ENCODE data around the gene NOL4L.

NOL4L gene

DNA sequence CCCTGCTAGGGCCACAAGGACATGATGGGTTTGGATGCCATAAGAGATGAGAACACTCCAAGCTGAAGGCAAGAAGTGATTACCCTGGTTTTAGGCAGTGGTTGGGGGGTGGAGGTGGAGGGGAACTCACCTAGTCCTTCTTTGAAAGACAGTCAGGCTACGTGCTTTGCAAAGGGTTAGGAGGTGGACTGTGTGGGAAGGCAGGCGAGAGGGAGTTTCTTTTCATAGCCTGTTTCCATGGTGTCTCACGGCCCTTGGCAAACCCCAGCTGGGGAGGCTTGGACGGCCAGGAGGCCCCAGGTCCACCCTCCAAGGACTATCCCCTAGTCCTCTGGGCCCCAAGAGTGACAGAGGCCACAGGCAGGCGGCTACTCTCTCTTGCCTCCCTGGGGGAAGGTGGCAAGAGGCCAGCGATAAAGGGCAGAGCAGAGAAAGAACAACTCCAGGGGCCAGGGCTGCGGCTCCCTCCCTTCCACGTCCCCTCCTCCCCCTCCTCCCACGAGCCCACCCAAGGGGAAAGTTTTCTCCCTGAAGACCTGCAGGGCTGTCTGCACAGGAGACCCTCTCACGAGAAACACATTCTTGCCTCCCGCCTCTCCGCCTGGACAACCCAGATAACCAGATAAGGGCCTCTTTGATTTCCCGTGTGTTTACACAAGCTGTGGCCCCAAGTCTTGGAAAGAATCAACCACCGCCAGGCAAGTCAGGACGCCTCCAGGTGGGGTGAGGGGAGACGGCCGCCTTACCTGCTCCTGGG lies 74.4 kb downstream of the NOL4L start:
- ATAC-seq: peak; percentile 13; the same call in 1 of the 3 replicates
- TF ChIP-seq RARB (CRISPR knock-in tag; IDR thresholded peaks at IDR 0.05): no peak
- no peak for TF ChIP-seq BACH2 (CRISPR knock-in tag; IDR thresholded peaks at IDR 0.05; ENCODE audit: borderline replicate concordance)
- TF ChIP-seq TOX (CRISPR knock-in tag; IDR thresholded peaks at IDR 0.05; ENCODE audit: borderline replicate concordance): no peak
- TF ChIP-seq, protein P1, sequence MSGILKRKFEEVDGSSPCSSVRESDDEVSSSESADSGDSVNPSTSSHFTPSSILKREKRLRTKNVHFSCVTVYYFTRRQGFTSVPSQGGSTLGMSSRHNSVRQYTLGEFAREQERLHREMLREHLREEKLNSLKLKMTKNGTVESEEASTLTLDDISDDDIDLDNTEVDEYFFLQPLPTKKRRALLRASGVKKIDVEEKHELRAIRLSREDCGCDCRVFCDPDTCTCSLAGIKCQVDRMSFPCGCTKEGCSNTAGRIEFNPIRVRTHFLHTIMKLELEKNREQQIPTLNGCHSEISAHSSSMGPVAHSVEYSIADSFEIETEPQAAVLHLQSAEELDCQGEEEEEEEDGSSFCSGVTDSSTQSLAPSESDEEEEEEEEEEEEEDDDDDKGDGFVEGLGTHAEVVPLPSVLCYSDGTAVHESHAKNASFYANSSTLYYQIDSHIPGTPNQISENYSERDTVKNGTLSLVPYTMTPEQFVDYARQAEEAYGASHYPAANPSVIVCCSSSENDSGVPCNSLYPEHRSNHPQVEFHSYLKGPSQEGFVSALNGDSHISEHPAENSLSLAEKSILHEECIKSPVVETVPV (CRISPR knock-in tag; IDR thresholded peaks at IDR 0.05): no peak

DNA sequence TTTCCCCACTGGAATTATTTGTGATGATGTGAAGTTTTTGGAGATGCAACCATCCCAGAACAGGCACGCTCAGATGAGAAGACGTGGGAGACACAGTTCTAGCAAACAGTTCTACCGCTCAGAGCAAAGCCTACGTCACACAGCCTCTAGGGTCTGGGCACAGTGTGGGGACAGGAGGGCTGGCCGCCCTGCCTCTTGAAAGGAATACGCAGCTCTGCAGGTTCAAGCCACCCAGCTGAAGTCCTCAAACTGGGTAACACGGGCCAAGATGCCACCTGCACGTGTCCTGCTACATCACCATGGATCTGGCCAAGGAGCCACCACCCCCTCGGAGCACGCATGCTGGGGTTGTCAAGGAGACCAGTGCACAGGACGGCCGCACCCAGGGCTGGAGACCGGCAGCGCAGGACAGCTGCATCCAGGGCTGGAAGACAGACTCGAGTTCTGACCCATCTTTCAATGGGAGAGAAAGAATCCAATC lies 75.0 kb downstream of the NOL4L start:
- ATAC-seq: no peak

DNA sequence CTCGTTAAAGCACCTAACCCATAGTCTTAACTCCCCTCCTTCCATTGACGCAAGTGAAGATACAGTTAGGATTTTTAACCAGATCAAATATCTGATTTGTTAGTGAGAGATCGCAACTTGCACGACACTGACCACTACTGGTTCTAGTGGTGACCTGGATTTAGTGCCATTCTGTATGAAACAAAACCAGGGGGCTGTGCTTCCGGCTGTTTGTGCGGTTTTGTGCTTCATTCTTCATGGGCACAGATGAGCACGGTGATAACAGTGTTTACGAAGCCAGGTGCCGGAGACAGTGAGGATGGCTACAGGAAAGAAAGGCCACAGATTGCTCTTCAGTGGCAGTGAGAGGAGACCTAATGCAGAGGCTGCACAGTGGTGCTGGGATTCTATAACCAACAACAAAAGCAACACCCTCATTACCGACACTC lies 75.5 kb downstream of the NOL4L start:
- TF ChIP-seq, protein P2, sequence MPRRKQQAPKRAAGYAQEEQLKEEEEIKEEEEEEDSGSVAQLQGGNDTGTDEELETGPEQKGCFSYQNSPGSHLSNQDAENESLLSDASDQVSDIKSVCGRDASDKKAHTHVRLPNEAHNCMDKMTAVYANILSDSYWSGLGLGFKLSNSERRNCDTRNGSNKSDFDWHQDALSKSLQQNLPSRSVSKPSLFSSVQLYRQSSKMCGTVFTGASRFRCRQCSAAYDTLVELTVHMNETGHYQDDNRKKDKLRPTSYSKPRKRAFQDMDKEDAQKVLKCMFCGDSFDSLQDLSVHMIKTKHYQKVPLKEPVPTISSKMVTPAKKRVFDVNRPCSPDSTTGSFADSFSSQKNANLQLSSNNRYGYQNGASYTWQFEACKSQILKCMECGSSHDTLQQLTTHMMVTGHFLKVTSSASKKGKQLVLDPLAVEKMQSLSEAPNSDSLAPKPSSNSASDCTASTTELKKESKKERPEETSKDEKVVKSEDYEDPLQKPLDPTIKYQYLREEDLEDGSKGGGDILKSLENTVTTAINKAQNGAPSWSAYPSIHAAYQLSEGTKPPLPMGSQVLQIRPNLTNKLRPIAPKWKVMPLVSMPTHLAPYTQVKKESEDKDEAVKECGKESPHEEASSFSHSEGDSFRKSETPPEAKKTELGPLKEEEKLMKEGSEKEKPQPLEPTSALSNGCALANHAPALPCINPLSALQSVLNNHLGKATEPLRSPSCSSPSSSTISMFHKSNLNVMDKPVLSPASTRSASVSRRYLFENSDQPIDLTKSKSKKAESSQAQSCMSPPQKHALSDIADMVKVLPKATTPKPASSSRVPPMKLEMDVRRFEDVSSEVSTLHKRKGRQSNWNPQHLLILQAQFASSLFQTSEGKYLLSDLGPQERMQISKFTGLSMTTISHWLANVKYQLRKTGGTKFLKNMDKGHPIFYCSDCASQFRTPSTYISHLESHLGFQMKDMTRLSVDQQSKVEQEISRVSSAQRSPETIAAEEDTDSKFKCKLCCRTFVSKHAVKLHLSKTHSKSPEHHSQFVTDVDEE (CRISPR knock-in tag; IDR thresholded peaks at IDR 0.05): peak; percentile 63; the same call in 1 of the 2 replicates
- peak; percentile 15; the same call in 1 of the 2 replicates for TF ChIP-seq TCF4 (CRISPR knock-in tag; IDR thresholded peaks at IDR 0.05; ENCODE audit: borderline replicate concordance)
- no peak for TF ChIP-seq OSR1 (CRISPR knock-in tag; IDR thresholded peaks at IDR 0.05)
- peak; percentile 91 for ATAC-seq

More for the DNA sequence above, 75.0 kb downstream of the NOL4L start:
- TF ChIP-seq ESRRG (CRISPR knock-in tag; IDR thresholded peaks at IDR 0.05) (no peak), ISL1 (CRISPR knock-in tag; IDR thresholded peaks at IDR 0.05) (no peak)

DNA sequence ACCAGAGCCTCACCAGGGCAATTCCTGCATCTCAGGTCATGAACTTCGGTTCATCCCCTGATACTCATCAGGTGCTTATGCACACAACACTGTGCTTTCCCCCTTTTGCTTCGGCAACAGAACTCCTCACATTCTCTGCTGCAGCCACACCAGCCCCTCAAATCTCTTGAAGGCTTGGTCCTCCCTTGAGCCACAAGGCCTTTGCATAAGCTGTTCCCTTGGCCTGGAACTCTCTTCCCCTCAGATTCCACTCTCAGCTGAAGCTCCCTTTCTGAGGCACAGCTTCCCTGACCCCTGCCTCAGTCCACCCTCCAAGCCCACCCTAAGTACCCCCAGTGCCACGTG lies 76.4 kb downstream of the NOL4L start:
- TF ChIP-seq CSDC2 (CRISPR knock-in tag; IDR thresholded peaks at IDR 0.05) (no peak), GLIS3 (CRISPR knock-in tag; IDR thresholded peaks at IDR 0.05) (no peak), ZNF8 (CRISPR knock-in tag; IDR thresholded peaks at IDR 0.05) (no peak), ZNF70 (CRISPR knock-in tag; IDR thresholded peaks at IDR 0.05) (no peak), ZFP30 (CRISPR knock-in tag; IDR thresholded peaks at IDR 0.05) (no peak), RARB (CRISPR knock-in tag; IDR thresholded peaks at IDR 0.05) (no peak), ZC3H10 (CRISPR knock-in tag; IDR thresholded peaks at IDR 0.05) (no peak), BACH2 (CRISPR knock-in tag; IDR thresholded peaks at IDR 0.05; ENCODE audit: borderline replicate concordance) (no peak), ZNF565 (CRISPR knock-in tag; conservative IDR thresholded peaks at IDR 0.05; ENCODE audit: low read depth) (no peak), ISL1 (CRISPR knock-in tag; IDR thresholded peaks at IDR 0.05) (no peak), SNAI2 (CRISPR knock-in tag; IDR thresholded peaks at IDR 0.05) (no peak), ARNTL (CRISPR knock-in tag; IDR thresholded peaks at IDR 0.05; ENCODE audit: borderline replicate concordance, low read depth) (no peak), PPARA (CRISPR knock-in tag; IDR thresholded peaks at IDR 0.05; ENCODE audit: borderline replicate concordance) (no peak), ESRRG (CRISPR knock-in tag; IDR thresholded peaks at IDR 0.05) (no peak), ZFP3 (CRISPR knock-in tag; IDR thresholded peaks at IDR 0.05) (no peak), TCF4 (CRISPR knock-in tag; IDR thresholded peaks at IDR 0.05; ENCODE audit: borderline replicate concordance) (no peak), TOX (CRISPR knock-in tag; IDR thresholded peaks at IDR 0.05; ENCODE audit: borderline replicate concordance) (no peak)
- TF ChIP-seq, protein P3, sequence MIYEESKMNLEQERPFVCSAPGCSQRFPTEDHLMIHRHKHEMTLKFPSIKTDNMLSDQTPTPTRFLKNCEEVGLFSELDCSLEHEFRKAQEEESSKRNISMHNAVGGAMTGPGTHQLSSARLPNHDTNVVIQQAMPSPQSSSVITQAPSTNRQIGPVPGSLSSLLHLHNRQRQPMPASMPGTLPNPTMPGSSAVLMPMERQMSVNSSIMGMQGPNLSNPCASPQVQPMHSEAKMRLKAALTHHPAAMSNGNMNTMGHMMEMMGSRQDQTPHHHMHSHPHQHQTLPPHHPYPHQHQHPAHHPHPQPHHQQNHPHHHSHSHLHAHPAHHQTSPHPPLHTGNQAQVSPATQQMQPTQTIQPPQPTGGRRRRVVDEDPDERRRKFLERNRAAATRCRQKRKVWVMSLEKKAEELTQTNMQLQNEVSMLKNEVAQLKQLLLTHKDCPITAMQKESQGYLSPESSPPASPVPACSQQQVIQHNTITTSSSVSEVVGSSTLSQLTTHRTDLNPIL (CRISPR knock-in tag; IDR thresholded peaks at IDR 0.05; ENCODE audit: low read depth): no peak
- TF ChIP-seq, protein P1 (CRISPR knock-in tag; IDR thresholded peaks at IDR 0.05): no peak
- TF ChIP-seq, protein P4, sequence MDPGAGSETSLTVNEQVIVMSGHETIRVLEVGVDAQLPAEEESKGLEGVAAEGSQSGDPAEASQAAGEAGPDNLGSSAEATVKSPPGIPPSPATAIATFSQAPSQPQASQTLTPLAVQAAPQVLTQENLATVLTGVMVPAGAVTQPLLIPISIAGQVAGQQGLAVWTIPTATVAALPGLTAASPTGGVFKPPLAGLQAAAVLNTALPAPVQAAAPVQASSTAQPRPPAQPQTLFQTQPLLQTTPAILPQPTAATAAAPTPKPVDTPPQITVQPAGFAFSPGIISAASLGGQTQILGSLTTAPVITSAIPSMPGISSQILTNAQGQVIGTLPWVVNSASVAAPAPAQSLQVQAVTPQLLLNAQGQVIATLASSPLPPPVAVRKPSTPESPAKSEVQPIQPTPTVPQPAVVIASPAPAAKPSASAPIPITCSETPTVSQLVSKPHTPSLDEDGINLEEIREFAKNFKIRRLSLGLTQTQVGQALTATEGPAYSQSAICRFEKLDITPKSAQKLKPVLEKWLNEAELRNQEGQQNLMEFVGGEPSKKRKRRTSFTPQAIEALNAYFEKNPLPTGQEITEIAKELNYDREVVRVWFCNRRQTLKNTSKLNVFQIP (CRISPR knock-in tag; IDR thresholded peaks at IDR 0.05; ENCODE audit: borderline replicate concordance, low read depth): no peak
- ATAC-seq: no peak

Measured in SK-N-SH treated with all-trans-retinoic acid at 6 μM for 48 hours (cell line).